Inflammatory macrophage treated with lipopolysaccharide for 4 hours (primary cell): Measurements from ENCODE around the gene SLC23A1.
A peak's percentile ranks its signal among the peaks of the same experiment; 100 is the strongest.
"Not testable (repeated sequence)": the region's sequence is repeated elsewhere in the genome, so short reads cannot be mapped to it uniquely, and the experiment has no call there.

Experiments used
- DNase-seq: peaks from one replicate; pipeline ENCODE4 v3.0.0-alpha.2; 2020

Gene SLC23A1

GRCh38 chr5:139383275-139383992, at the start of gene SLC23A1:
Gene SLC23A1 (minus strand): TSS chr5:139383297. CDS start chr5:139383253, 44 bp downstream.
- DNase-seq, result no peak

DNA sequence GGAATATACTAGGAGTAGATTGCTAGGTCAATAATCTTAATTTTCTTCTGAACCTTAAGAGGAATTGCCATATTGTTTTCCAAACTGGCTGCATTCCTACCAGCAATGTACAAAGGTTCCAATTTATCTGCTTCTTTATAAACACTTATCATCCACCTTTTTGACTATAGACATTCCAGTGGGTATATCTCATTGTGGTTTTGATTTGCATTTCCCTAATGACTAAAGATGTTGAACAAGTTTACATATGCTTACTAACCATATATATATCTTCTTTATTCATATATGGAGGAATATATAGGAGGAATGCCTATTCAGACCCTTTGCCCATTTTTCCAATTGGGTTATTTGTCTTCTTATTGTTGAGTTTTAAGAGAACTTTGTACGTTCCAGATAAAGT, 48.6 kb upstream of the SLC23A1 start:
- no peak for DNase-seq

GRCh38 chr5:139430015-139430414, 46.9 kb upstream of the SLC23A1 start:
- DNase-seq, result no peak

- no peak for DNase-seq
These were observed 43.2 kb upstream of the SLC23A1 start for GRCh38 chr5:139426203-139426885.

DNA sequence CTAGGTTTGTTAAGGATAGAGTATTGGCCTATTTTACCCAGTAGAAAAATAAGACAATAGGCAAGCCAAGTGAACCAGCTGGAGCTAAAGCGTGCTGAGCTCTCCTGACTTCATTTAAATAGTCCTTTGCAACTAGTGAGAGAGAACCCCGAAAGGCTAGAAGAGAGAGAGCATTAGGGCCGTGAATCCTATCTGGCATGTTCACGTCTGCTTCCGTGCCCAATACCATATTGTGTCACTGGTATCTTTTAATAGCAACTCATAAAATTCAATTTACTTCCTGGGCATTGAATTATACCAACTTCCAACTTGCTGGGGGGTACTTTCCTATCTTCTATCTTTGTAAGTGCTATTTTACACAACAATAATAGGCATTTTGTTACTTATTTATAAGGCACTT, 42.4 kb upstream of the SLC23A1 start:
- no peak for DNase-seq

DNA sequence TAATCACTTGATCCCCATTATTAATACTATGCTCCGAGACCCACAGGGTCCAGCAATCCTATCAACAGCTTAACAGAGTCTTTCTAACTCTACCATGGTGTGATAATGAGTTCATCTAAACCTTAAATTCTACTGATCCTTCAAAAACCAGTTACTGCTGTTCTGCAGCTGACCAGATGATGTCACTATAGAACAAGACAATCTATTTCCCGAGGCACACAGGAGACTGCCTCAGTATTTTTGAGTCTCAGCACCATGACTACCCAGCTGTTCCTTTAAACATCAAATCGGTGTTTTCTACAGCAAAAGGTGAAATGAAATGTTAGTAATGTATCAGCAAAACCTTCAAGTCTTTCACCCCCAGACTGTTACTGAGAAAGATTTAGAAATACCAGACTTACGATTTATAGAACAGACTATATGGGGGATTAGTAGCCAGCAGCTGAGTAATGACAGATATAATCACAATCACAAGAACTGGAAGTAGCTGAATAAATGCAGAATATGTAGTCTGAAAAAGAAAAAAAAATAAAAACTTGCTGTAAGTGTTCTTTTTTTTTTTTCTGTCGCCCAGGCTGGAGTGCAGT, 39.3 kb upstream of the SLC23A1 start:
- peak; percentile 72 for DNase-seq

DNA sequence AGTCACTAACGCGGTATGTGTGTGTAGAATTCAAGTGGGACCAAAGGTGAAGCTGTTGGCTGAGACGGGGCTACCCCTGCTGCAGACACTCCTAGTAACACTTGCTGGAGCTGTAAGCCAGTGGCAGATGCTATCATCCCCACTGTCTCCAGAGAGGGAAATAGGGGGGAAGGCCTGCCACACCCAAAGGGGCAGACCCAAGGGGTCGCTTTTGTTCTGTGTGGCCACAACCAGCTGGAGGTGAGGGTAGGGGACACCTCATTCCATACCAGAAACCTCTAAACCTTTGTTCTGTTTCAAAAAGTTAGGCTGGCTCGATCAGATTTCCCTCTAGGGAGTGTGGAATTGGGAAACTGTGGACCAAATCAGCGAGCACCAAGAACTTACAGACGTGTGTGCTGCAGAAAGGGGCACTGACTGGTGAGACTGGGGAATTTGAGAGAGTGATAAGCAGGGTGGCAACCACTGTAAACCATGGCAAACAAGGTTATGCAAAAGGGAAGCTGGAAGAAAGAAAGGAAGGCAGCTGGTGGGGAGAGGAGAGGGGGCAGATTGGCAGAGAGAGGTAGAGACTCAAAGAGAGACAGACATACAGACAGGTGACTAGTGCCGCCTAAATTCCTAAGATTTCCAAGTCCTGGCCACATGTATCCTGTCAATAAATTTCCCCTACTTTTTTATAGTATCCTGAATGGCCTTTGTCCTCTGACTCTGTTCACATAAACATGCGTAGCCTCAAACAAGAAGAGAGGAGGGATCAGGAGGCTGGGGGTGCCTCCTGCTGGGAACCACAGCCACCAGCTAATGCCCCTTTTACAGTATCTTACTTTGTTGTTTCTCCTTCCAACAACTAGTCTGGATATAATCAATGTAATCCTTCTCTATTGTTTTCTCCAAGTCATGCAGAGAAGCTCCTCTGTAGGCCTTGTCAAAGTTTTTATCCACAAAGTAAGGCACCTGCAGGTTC, 36.4 kb upstream of the SLC23A1 start:
- no peak for DNase-seq

GRCh38 chr5:139418793-139419192, 35.7 kb upstream of the SLC23A1 start:
- DNase-seq, result no peak

GRCh38 chr5:139417214-139417613, 34.1 kb upstream of the SLC23A1 start:
- DNase-seq, result no peak

- no peak for DNase-seq
These were observed 33.6 kb upstream of the SLC23A1 start for GRCh38 chr5:139416651-139417050.

- DNase-seq, result no peak
These were observed 32.8 kb upstream of the SLC23A1 start for GRCh38 chr5:139415869-139416268.

DNA sequence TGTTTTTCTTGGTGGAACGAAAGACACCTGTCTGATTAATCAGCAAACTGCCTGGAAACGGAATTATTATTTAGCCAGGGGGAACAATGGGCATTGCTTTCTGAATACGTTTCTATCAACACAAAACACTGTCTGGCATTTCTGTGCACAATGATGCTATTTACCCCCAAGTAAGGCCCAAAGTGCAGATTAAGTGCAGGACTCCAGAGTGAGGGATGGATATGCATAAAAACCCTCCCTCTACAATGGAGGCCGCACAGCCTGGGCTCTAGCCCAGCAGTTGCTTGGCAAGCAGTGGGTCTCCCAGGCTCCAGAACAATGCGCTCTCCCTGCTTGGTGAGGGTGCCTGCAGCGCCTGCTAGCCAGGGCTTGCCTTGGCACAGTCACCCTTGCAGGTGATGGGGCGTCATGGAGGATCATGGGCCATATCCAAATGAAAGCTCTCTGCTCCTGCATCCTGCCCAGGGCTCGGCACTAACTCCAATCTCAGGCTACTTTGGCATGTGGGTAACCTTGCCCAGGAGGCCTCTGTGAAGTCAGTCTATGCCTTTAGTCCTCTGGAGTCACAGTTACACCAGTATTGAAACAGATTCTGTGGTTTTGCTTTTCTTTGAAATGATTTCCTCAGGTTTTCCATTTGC, 32.2 kb upstream of the SLC23A1 start:
- DNase-seq, result no peak

DNA sequence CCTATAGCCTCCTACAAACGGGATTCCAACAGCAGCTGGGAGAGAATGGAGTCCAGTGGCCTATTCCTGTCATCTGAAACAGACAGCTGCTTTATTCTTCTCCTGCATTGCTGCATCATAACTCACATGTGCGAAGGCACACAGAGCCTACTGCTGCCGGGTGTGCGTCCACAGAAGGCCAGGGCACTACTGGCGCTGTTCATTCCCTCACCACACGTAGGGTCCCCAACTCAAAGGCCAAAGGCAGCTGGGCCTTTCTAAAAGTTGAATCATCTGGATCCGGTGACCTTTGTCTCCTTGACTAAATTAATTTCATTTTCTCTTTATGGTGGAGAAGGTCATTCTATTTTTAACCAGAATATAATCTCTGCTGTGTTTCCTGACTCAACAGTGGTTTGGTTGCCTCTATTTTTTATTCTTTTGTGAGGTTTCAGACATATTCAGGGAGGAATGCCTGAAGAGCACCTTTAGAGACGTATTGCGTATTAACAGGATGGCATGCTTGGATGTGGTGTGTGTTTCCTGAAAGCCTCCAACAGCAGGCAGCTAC, 31.6 kb upstream of the SLC23A1 start:
- no peak for DNase-seq

DNA sequence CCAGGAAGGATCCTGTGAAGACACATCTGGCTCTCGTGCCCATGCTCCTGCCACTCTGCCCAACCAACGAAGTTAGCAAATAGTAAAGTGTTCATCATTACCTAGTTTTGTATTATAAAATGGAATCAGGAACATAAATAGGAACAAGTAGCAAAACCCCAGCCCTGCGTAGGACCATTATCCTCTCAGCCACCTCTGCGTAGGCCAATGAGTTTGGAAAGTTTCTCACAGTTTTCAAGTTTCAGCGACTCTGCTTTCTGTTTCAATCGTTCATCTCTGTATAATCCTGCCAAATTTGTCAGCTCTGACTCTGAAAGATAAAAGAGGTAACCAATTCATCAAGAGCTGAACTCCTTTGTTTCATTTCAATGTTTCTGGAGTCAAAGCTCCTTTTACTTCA, 30.9 kb upstream of the SLC23A1 start:
- DNase-seq, result no peak

DNA sequence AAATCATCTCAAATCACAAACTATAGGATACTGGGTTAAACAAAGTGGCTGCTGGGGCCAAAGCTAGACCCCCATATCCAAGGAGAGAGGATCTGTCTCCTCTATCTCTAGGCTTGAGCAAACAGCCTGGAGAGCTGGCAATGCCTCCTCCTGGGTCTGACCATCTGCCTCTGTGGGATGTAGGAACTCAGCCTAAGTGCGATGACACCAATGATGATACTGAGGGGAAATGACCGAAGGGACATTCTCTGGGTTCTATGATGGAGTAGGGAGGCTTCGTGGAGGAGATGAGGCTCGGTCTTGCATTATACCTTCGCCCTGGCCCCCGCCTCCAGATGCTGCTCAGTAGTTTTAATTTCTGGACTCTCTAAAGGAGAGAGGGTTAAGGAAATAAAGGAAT, 30.1 kb upstream of the SLC23A1 start:
- DNase-seq, result no peak

- DNase-seq, result no peak
These were observed 28.1 kb upstream of the SLC23A1 start for GRCh38 chr5:139410993-139411828.

GRCh38 chr5:139410121-139410992, 27.3 kb upstream of the SLC23A1 start:
- no peak for DNase-seq

DNA sequence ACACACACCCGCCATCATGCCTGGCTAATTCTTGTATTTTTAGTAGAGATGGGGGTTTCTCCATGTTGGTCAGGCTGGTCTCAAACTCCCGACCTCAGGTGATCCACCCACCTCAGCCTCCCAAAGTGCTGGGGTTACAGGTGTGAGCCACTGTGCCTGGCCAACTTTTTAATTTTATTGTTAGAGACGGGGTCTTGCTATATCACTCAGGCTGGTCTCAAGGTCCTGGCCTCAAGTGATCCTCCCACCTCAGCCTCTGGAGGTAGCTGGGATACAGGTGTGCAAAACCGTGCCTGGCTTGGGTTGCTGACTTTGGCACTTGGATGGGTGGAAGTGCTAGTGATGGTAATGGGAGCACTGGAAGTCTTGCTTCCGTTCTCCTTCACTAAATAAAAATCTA, 26.0 kb upstream of the SLC23A1 start:
- not testable (repeated sequence) for DNase-seq

DNA sequence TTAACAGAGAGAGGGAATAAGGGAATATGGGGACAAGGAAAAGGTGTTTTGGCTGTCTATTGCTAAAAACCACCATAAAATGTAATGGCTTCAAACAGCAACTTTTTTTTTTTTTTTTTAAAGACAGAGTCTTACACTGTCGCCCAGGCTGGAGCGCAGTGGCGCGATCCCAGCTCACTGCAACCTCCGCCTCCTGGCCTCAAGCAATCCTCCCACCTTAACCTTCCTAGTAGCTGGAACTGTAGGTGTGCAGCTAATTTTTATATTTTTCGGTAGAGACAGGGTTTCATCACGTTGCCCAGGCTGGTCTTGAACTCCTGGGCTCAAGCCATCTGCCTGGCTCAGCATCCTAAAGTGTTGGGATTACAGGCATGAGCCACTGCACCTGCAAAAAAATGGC, 25.1 kb upstream of the SLC23A1 start:
- DNase-seq, result no peak

- DNase-seq, result no peak
These were observed 24.4 kb upstream of the SLC23A1 start for GRCh38 chr5:139407517-139407916.
